K562 (cell line): ENCODE measurements around the gene HAS3. TPM values are rescaled to one million over a fixed set of nuclear protein-coding genes. Genes with fewer than 3 reads are reported as not detected.

ENCODE experiments used
- CBFB ChIP-seq: sonication (generic); formaldehyde crosslinking; IDR thresholded peaks from 2 replicates; pipeline ENCODE4 v1.4.0; 2020; ENCODE audit warnings: mild to moderate bottlenecking, missing genetic modification reagents
- CXXC5 ChIP-seq: fragments of 250-450 bp; sonication (Bioruptor Pico); IDR thresholded peaks from 2 replicates; pipeline ENCODE4 v1.8.0; 2022; ENCODE audit warnings: inconsistent platforms, mild to moderate bottlenecking, moderate library complexity
- FOSL1 ChIP-seq: fragments of 200-800 bp; sonication (Bioruptor generic); conservative IDR thresholded peaks from 2 replicates; pipeline ENCODE4 v1.6.1; 2016; ENCODE audit warnings: missing genetic modification characterization, missing compliant biosample characterization
- GABPA ChIP-seq: fragments of 200-800 bp; sonication (Bioruptor generic); conservative IDR thresholded peaks from 2 replicates; pipeline ENCODE4 v1.6.1; 2016; ENCODE audit warnings: low read depth, missing genetic modification characterization, missing compliant biosample characterization
- ILF3 ChIP-seq: fragments of 450-650 bp; IDR thresholded peaks from 2 replicates; pipeline ENCODE4 v1.6.1; 2018; ENCODE audit warnings: antibody characterized with exemption, mild to moderate bottlenecking, moderate library complexity, borderline replicate concordance
- JUNB ChIP-seq: fragments of 450-650 bp; formaldehyde crosslinking; conservative IDR thresholded peaks from 2 replicates; pipeline ENCODE4 v1.4.0; 2020; ENCODE audit warnings: mild to moderate bottlenecking
- L3MBTL2 ChIP-seq: fragments of 450-650 bp; IDR thresholded peaks from 2 replicates; pipeline ENCODE4 v1.6.1; 2016; ENCODE audit warnings: mild to moderate bottlenecking, moderate library complexity
- MYC ChIP-seq, 2 experiments: fragments of 250-450 bp in 1 of 2; sonication (Bioruptor Pico) in 1 of 2; IDR thresholded peaks; 2 replicates each; pipeline versions ENCODE4 v1.5.1 to v1.6.1; 2012 to 2021; ENCODE audit warnings: low read depth in 2 of 2, borderline replicate concordance in 1 of 2, improper control_type of control experiment in 1 of 2, low read length in 1 of 2, mild to moderate bottlenecking in 1 of 2, moderate library complexity in 1 of 2
- NFE2L1 ChIP-seq: fragments of 450-650 bp; IDR thresholded peaks from 2 replicates; pipeline ENCODE4 v1.6.1; 2016; ENCODE audit warnings: missing genetic modification characterization, low read depth, mild to moderate bottlenecking, missing compliant biosample characterization, moderate library complexity, borderline replicate concordance
- NFXL1 ChIP-seq: fragments of 450-650 bp; formaldehyde crosslinking; IDR thresholded peaks from 2 replicates; pipeline ENCODE4 v1.4.0; 2021; ENCODE audit warnings: mild to moderate bottlenecking
- SMARCB1 ChIP-seq: IDR thresholded peaks from 2 replicates; pipeline ENCODE4 v1.6.1; 2011; ENCODE audit warnings: improper control_type of control experiment, low read depth; ENCODE audit not compliant: insufficient read length
- U2AF1 ChIP-seq: fragments of 200-400 bp; formaldehyde crosslinking; optimal IDR thresholded peaks from 2 replicates; pipeline ENCODE3; 2017; ENCODE audit warnings: mild to moderate bottlenecking, low read depth, low read length, moderate library complexity
- ZC3H4 ChIP-seq: sonication (generic); formaldehyde crosslinking; IDR thresholded peaks from 2 replicates; pipeline ENCODE4 v1.9.0; 2021; ENCODE audit warnings: missing genetic modification reagents, borderline replicate concordance
- ZNF224 ChIP-seq: sonication (generic); formaldehyde crosslinking; IDR thresholded peaks from 2 replicates; pipeline ENCODE4 v1.8.0; 2022; ENCODE audit warnings: mild to moderate bottlenecking, missing genetic modification reagents
- ZNF551 ChIP-seq: fragments of 250-450 bp; sonication (Bioruptor Pico); IDR thresholded peaks from 2 replicates; pipeline ENCODE4 v1.5.0; 2021; ENCODE audit warnings: mild to moderate bottlenecking, moderate library complexity
- ZNF766 ChIP-seq: fragments of 200-800 bp; sonication (Bioruptor generic); conservative IDR thresholded peaks from 2 replicates; pipeline ENCODE4 v1.6.1; 2016; ENCODE audit warnings: missing genetic modification characterization, missing compliant biosample characterization
- ZSCAN32 ChIP-seq: fragments of 450-650 bp; formaldehyde crosslinking; IDR thresholded peaks from 2 replicates; pipeline ENCODE4 v1.4.0; 2020; ENCODE audit warnings: mild to moderate bottlenecking, moderate library complexity
- polyA plus RNA-seq, 8 experiments: library from polyadenylated mRNA; depleted of rRNA in 4 of 8; stranded (reverse) in 5 of 8; unstranded in 3 of 8; fragments of >200 nt; fragmentation: Nextera tagmentation in 2 of 8; fragmentation: Illumina TruSeq in 1 of 8; extraction: Ambion mirVana in 2 of 8; extraction: Trizol in 1 of 8; gene quantifications; 2 replicates each; pipeline versions ENCODE4 v1.2.1 to v1.2.3, GENCODE V29; 2011 to 2014; ENCODE audit warnings: inconsistent platforms in 1 of 8, missing spikeins in 1 of 8
- total RNA-seq, 7 experiments: library from RNA; depleted of rRNA in 6 of 7; stranded (reverse); fragments of >200 nt in 6 of 7; fragmentation: Illumina TruSeq in 2 of 7; extraction: Trizol in 2 of 7; gene quantifications; 2 replicates each; pipeline versions ENCODE4 v1.2.1 to v1.2.3, GENCODE V29; 2011 to 2021; ENCODE audit warnings: low replicate concordance in 1 of 7
- TF ChIP-seq, protein P1 (sequence below): fragments of 450-650 bp; IDR thresholded peaks from 2 replicates; pipeline ENCODE4 v1.6.1; 2016; ENCODE audit warnings: borderline replicate concordance
- TF ChIP-seq, protein P2 (sequence below): sonication (generic); formaldehyde crosslinking; IDR thresholded peaks from 2 replicates; pipeline ENCODE4 v1.8.1; 2023; ENCODE audit warnings: mild to moderate bottlenecking, missing genetic modification reagents
- TF ChIP-seq, protein P3 (sequence below), 2 experiments: fragments of 450-650 bp; IDR thresholded peaks; 2 replicates each; pipeline ENCODE4 v1.6.1; 2018; ENCODE audit warnings: mild to moderate bottlenecking in 2 of 2, low read depth in 1 of 2; ENCODE audit not compliant: partially characterized antibody in 2 of 2

HAS3 gene
- total and polyA plus RNA-seq, 9 of the 15 experiments (the other 6 are each of a cell fraction or from before 2014, with no cell fraction given) = 0.04 to 0.33 (median 0.13) TPM; not detected in 1

DNA sequence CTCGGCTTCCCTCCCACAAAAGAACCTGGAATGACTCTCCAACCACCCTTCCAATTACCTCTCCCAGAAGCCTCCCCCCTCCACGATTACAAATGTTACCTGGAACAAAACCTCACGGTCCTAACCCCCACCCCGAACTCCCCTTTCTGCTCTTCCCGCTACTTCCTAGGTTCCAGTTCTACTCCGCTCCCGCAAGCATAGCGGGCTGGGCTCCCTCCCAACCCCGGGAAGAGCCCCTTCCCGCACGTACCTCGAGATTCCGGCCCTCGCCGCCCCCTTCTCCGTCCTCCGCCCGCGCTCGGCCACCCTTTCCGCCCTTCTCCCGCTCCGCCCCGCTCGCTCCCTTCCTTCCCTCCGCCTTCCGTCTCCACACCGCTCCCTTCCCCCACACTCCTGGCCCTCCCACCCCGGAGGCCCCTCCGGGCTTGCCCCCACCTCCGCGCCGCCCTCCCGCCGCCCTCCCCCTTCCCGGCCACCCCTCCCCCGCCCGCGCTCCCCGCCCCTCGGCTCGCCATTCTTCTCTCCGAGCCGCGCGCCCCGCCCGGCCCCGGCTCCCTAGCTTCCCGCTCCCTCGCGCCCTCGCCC, 26.5 kb downstream of the HAS3 start (continued):
- TF ChIP-seq, protein P1, sequence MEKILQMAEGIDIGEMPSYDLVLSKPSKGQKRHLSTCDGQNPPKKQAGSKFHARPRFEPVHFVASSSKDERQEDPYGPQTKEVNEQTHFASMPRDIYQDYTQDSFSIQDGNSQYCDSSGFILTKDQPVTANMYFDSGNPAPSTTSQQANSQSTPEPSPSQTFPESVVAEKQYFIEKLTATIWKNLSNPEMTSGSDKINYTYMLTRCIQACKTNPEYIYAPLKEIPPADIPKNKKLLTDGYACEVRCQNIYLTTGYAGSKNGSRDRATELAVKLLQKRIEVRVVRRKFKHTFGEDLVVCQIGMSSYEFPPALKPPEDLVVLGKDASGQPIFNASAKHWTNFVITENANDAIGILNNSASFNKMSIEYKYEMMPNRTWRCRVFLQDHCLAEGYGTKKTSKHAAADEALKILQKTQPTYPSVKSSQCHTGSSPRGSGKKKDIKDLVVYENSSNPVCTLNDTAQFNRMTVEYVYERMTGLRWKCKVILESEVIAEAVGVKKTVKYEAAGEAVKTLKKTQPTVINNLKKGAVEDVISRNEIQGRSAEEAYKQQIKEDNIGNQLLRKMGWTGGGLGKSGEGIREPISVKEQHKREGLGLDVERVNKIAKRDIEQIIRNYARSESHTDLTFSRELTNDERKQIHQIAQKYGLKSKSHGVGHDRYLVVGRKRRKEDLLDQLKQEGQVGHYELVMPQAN = peak; percentile 80
- TF ChIP-seq MYC (IDR thresholded peaks at IDR 0.05; ENCODE audit: low read depth, low read length) (no peak), MYC (CRISPR knock-in tag; IDR thresholded peaks at IDR 0.05; ENCODE audit: borderline replicate concordance, low read depth) (no peak), ZSCAN32 (CRISPR knock-in tag) (0 out of 2 replicates have a peak, but pooled peaks have one; percentile 47), GABPA (tag) (no peak), ZC3H4 (CRISPR knock-in tag) (no peak), ZNF551 (CRISPR knock-in tag) (no peak), ZNF766 (CRISPR knock-in tag) (no peak), NFXL1 (CRISPR knock-in tag) (no peak), SMARCB1 (no peak), L3MBTL2 (no peak), JUNB (no peak), ILF3 (no peak), FOSL1 (no peak; the same call in 1 of the 2 replicates), NFE2L1 (no peak), CBFB (CRISPR knock-in tag) (no peak), CXXC5 (CRISPR knock-in tag) (no peak), U2AF1 (no peak), ZNF224 (no peak)
- TF ChIP-seq, protein P2, sequence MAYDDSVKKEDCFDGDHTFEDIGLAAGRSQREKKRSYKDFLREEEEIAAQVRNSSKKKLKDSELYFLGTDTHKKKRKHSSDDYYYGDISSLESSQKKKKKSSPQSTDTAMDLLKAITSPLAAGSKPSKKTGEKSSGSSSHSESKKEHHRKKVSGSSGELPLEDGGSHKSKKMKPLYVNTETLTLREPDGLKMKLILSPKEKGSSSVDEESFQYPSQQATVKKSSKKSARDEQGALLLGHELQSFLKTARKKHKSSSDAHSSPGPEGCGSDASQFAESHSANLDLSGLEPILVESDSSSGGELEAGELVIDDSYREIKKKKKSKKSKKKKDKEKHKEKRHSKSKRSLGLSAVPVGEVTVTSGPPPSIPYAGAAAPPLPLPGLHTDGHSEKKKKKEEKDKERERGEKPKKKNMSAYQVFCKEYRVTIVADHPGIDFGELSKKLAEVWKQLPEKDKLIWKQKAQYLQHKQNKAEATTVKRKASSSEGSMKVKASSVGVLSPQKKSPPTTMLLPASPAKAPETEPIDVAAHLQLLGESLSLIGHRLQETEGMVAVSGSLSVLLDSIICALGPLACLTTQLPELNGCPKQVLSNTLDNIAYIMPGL = 0 out of 2 replicates have a peak, but pooled peaks have one; percentile 37
- TF ChIP-seq, protein P3, sequence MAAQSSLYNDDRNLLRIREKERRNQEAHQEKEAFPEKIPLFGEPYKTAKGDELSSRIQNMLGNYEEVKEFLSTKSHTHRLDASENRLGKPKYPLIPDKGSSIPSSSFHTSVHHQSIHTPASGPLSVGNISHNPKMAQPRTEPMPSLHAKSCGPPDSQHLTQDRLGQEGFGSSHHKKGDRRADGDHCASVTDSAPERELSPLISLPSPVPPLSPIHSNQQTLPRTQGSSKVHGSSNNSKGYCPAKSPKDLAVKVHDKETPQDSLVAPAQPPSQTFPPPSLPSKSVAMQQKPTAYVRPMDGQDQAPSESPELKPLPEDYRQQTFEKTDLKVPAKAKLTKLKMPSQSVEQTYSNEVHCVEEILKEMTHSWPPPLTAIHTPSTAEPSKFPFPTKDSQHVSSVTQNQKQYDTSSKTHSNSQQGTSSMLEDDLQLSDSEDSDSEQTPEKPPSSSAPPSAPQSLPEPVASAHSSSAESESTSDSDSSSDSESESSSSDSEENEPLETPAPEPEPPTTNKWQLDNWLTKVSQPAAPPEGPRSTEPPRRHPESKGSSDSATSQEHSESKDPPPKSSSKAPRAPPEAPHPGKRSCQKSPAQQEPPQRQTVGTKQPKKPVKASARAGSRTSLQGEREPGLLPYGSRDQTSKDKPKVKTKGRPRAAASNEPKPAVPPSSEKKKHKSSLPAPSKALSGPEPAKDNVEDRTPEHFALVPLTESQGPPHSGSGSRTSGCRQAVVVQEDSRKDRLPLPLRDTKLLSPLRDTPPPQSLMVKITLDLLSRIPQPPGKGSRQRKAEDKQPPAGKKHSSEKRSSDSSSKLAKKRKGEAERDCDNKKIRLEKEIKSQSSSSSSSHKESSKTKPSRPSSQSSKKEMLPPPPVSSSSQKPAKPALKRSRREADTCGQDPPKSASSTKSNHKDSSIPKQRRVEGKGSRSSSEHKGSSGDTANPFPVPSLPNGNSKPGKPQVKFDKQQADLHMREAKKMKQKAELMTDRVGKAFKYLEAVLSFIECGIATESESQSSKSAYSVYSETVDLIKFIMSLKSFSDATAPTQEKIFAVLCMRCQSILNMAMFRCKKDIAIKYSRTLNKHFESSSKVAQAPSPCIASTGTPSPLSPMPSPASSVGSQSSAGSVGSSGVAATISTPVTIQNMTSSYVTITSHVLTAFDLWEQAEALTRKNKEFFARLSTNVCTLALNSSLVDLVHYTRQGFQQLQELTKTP (IDR thresholded peaks at IDR 0.05; ENCODE audit: low read depth in 1 of 2, partially characterized antibody in 2 of 2) = peak in 1 of 2 experiments; percentile 49
